RCC 7860 (cell line): ENCODE measurements around the gene ONECUT2.
"Not testable (repeated sequence)": the region's sequence is repeated elsewhere in the genome, so short reads cannot be mapped to it uniquely, and the experiment has no call there.

ENCODE experiments used
- DNase-seq: peaks from one replicate; pipeline ENCODE4 v3.0.0-alpha.2; 2015; ENCODE audit warnings: low spot score
- FAIRE-seq: peaks from 2 replicates; lab custom pipeline; 2012; peaks lifted over from hg19 to GRCh38; lab: Jason Lieb, UNC

ONECUT2 gene

GRCh38 chr18:57434536-57435494, at the start of gene ONECUT2:
Gene ONECUT2, plus strand, starts transcription at chr18:57435374. Its CDS starts 343 bp downstream, at chr18:57435717.
- DNase-seq (peak; percentile 69), FAIRE-seq (no peak)

GRCh38 chr18:57389271-57389670, 45.9 kb upstream of the ONECUT2 start:
- no peak for FAIRE-seq
- no peak for DNase-seq

- DNase-seq (no peak), FAIRE-seq (no peak)
Observed at GRCh38 chr18:57390044-57390443, 45.1 kb upstream of the ONECUT2 start.

GRCh38 chr18:57394749-57395148, 40.4 kb upstream of the ONECUT2 start:
- DNase-seq, FAIRE-seq: not testable (repeated sequence)

- FAIRE-seq = not testable (repeated sequence)
- DNase-seq = peak; percentile 56
Observed at GRCh38 chr18:57396831-57397230, 38.3 kb upstream of the ONECUT2 start.

- FAIRE-seq (peak; percentile 89), DNase-seq (peak; percentile 96)
Observed at GRCh38 chr18:57397440-57398132, 37.6 kb upstream of the ONECUT2 start.

GRCh38 chr18:57404345-57404744, 30.8 kb upstream of the ONECUT2 start:
- FAIRE-seq (no peak), DNase-seq (no peak)

- no peak for FAIRE-seq
- DNase-seq = no peak
Observed at GRCh38 chr18:57409650-57410049, 25.5 kb upstream of the ONECUT2 start.

- no peak for DNase-seq
- no peak for FAIRE-seq
Observed at GRCh38 chr18:57410749-57411148, 24.4 kb upstream of the ONECUT2 start.

- DNase-seq = no peak
- FAIRE-seq = no peak
Observed at GRCh38 chr18:57416542-57416941, 18.6 kb upstream of the ONECUT2 start.

GRCh38 chr18:57422313-57422872, 12.8 kb upstream of the ONECUT2 start:
- DNase-seq (no peak), FAIRE-seq (no peak)

- no peak for DNase-seq
- FAIRE-seq = no peak
Observed at GRCh38 chr18:57423821-57424220, 11.4 kb upstream of the ONECUT2 start.

GRCh38 chr18:57425096-57425495, 10.1 kb upstream of the ONECUT2 start:
- FAIRE-seq (no peak), DNase-seq (no peak)

GRCh38 chr18:57426187-57426586, 9.0 kb upstream of the ONECUT2 start:
- no peak for FAIRE-seq
- DNase-seq = no peak

GRCh38 chr18:57427429-57428201, 7.6 kb upstream of the ONECUT2 start:
- FAIRE-seq (no peak), DNase-seq (no peak)

- DNase-seq (no peak), FAIRE-seq (no peak)
Observed at GRCh38 chr18:57428221-57429150, 6.7 kb upstream of the ONECUT2 start.

- DNase-seq (no peak), FAIRE-seq (no peak)
Observed at GRCh38 chr18:57429167-57430078, 5.8 kb upstream of the ONECUT2 start.
